HL-60/S4 (cell line): Measurements from ENCODE around the gene CXCR4.

Source experiments
- in situ Hi-C: fragments of 300-500 bp; cut with MboI; formaldehyde crosslinking; loops from 2 replicates; pipeline ENCODE4 v1.14.3; 2022; ENCODE audit warnings: low sequenced_read_pairs

The CXCR4 gene

DNA sequence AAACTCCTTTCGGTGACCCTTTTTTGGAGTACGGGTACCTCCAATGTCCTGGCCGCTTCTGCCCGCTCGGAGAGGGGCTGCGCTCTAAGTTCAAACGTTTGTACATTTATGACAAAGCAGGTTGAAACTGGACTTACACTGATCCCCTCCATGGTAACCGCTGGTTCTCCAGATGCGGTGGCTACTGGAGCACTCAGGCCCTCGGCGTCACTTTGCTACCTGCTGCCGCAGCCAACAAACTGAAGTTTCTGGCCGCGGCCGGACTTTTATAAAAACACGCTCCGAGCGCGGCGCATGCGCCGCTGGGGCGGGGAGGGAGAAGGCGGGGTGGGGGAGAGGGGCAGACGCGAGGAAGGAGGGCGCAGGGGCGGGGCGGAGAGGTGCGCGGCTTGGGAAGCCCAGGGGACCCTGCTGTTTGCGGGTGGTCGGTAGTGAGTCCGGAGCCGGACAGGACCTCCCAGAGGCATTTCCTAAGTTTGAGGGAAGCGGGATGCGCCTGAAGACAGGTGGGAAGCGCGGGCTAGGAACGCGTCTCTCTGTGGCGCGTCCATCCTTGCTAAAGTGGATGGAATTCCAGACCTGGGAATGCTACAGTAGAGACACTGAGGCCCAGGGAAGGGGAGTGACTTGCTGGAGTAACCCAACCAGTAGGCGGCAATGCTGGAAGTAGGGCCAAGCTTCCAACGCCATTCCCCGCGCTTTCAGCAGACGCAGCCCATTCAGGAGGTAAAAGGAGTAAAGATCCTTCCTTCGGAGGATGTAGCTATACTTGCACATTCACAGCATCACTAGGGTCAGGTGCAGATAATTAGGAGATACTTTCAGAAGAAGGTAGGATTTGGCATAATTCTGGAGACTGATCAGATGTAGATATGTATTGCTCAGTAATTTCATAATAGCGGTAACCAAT is at the start of gene CXCR4:
CXCR4 (minus strand) TSS at position 241 of the 910 bp plus-strand sequence; CDS start at position 152, 89 bp downstream.
- in situ Hi-C loops: no loop called here

DNA sequence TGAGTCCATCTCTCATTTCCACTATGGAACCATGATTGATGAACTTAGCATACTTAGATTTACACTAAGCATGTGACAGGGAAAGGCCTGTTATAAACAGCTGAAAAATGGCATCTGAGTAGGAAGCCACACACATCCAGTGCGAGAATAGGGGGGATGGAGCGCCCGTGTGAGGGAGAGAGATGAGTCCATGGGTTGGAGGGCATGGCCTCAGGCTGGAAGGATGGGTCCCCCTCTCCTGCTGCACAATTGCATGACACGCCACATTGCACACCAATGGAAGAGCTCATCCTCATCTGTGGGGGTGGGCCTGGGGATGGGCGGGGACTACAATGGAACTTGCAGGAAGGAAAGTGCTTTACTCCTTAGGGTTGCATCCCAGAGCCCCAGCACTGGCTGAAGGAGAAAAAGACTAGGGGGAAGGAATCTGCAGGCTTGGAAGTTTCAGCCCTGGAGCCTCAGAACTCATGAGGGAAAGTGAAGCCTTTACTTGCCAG is 46.4 kb upstream of the CXCR4 start:
- in situ Hi-C loops: no loop called here

DNA sequence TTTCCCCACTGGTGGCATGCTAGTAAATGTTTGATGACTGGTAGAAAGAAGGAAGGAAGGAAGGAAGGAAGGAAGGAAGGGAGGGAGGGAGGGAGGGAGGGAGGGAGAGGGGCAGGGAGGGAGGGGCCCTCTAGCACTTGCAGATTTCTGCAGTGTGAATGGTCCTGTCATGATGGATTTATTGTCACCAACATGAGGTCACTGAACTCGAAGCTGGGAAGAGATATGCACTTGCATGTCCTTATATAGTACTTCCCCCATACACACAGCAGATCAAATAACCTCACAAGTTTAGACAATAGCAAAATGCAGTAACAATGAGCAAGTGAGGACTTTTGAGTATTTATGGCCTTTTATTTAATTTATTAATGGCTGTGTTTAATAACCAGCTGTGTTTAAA is 44.5 kb upstream of the CXCR4 start:
- in situ Hi-C loops: no loop called here

DNA sequence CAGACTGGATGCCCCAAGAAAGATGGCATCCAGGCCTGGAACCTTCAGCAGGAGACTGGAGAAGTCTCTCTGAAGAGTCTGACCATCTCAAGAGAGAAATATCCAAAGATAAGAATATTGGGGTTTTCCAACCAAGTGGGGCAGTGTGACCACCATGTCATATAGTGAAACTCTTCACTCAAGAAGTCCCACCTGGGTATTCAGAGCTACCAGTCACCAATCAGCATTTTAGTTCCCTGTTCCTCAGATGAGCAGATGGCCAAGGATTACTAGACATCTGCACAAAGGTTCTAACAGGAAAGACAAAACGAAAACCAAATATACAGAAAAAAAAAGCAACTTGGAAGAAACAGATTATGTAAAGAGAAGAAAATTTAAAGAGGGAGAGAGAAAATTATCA is 38.5 kb upstream of the CXCR4 start:
- in situ Hi-C loops: no loop called here

DNA sequence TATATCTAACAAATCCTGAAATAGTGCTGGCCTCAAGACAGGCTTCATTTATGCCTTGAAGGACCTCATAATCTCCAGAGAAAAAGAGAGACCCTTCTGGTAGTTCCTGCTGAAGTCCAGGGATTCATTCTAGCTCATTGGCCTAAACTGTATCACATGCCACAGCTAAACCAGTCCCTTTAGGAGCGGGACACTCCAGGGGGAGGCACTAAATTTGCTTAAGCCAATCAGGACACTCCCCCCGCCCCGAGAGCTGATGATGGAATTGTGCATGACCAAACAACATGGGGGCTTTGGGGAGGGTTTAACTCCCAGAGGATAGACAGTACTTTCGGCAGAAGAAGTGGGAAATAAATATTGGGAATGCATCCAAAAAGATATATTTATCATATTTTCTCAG is 36.4 kb upstream of the CXCR4 start:
- in situ Hi-C loops: no loop called here

DNA sequence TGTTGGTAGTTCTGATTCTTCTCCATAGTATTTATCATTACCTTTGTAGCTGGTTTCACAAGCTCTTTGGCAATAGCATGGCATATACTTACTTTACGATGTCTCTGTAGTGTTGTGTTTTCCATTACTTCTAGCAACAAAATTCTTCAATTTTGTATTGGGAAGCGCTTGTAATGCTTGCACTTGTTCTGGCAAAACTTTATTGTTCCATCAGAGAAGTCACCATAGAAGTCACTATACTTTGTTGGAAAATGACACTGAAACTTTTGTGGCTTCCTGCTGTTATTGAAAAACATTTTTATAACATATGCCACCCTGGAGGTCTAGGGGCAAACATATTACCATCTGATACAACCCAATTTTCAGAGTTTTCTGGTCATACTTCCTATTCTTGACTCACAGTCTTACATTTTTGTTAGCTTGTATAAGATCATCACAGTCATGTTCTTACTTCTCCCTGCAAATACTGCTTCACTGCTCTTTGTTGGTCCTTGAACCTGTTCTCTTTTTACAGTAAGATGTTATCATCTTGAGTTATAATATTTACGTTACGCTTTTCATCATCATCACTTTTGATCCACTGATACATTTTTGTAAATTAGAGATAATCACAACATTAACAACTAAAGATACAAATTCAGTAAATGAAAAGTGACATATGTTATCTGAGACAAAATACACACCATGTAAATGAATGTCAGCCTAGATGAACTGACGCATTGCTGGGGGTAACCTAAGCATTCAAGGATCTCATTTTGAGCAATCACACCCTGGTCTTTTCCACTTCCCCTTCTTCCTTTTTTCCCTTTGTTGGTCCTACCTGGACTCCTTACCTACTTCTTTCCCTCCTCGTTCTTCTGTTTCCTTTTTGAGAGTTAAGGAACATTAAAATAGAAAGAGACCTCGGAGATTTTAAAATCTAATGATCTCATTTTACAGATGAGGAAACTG is 33.3 kb upstream of the CXCR4 start:
- in situ Hi-C loops: no loop called here

DNA sequence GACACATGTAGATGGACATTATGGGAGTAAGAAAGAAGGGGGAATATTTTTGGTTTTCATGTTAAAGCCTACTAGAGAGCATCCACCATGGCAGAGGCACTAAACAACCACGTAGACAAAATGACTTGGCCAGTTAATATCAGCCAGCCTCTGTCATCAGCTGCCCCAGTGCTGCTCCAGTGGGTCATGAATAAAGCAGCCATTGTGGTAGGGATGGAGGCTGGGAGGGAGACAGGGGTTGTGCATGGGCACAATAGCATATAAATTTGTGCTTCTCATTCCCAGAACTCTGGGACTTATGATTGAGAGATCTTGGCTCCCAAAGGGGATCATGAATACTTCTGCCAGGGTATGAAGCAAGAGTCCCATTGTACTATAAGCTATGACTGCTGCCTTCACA is 31.1 kb upstream of the CXCR4 start:
- in situ Hi-C loops: no loop called here

DNA sequence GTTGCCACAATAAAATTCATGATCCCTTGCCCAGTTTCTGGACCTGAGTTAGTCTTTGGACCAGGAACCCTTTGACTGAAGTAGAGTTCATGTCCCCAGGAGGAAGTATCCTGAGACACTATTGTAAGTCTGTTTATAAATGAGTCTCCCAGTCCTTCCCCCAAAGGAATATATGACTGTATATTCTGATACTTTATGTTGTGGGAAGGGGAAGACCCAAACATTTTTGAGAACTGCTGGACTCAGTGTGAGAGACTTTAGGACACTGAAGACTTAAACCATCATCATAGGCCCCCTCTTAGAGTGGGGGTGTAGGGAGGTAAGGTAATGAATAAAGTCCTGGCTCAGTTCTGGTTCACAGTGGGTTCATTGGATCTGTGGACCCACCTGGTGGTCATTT is 28.6 kb upstream of the CXCR4 start:
- in situ Hi-C loops: no loop called here

DNA sequence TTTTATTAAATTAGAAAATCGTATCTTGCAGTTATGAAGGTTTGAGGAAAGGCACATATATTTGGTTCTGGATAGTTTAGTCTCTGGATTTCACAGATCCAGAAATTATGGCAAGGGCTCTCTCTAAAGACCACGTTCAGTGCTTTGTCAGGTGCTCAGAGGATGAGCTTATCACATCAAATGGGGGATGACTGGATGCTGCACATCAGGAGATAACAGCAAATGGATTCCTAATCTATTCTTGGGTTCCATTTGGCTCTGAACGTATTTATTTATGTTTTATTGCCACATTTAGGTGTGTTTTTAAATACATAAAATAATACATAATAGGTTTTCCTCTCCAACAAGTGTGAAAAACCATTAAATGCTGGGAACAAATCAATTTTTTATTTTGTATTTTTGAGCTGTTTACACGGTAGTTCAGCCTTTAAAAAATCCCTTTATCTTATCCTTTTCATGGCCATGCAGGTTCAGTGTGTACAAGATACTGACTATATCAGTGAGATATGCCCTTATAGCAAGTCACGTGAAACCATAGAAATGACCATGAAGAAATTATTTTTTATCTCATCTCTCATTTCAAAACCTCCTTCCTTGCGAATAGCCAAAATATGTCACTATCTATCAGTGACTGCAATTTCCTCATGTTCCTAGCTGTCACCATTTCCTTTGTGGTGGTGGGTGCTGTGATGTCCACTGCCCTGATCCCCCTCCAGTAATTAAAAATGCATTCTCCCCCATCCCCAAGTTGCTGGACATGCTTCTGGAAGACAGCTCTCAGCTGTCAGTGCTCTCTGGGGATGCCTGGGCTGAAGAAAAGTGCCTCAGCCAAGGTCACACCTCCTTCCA is 25.9 kb upstream of the CXCR4 start:
- in situ Hi-C loops: no loop called here

DNA sequence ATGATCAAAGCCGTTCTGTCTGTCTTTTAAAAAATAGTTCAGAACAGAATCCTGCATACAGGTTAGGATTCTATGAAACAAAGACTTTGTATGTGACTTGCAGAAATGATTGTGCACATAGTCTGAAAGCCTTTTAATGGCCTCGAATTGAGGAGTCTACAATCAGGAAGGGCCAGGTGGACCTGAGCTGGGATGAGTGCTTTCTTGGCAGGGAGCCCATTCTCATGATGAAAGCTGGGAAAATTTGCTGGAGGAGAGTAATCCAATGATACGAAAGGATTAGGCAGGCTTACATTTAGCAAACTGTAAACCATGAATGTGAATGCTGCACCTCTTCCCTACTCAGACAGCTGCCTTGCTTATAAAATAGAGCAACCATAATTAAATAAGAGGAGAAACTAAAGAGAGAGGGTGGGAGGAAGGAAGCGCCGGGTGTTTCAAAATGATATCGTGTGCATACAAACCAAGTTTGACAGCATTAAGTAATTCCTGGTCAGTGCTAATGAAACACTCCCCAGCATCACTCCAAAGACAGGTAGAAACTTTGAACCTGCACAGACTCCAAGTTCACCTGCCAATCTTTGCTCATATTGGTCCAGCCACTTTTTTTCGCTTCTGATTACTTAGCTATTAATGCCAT is 23.7 kb upstream of the CXCR4 start:
- in situ Hi-C loops: no loop called here

DNA sequence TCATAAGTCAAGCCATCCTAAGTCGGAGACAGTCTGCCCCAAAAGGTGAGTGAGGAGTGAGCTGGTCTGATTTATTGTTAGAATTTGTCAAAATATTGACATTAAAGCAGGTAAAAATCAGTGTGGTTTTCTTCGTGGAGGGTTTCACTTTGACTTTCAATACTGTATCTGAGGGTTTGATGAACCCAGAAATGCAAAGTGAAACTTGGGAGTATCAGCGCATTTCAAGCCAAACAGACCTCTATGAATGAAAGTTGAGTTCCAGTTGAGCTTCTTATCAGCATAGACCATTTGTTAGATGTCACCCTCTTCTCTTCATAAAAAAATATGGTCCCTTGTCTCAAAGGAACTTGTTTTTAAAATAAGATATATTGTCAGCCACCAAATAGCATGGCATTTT is 21.7 kb upstream of the CXCR4 start:
- in situ Hi-C loops: no loop called here

DNA sequence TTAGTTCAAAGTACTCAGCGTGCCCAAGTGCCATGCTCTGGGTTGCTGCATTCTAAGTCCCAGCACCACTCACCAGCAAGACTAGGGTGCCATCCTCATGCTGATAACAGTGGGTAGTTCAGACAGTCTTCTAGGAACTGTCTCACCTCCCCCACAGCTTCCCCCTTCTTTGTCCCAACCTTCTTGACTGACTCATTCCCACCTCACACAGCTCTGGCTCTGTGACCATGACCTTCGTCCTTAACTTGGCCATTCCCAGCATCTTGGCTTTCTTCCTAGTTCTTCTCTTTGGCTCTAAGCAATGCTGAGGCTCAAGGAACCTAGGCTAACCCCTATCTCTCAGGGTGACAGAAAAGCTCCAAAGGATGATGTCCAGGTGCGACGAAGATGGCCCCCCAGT is 20.0 kb upstream of the CXCR4 start:
- in situ Hi-C loops: no loop called here

DNA sequence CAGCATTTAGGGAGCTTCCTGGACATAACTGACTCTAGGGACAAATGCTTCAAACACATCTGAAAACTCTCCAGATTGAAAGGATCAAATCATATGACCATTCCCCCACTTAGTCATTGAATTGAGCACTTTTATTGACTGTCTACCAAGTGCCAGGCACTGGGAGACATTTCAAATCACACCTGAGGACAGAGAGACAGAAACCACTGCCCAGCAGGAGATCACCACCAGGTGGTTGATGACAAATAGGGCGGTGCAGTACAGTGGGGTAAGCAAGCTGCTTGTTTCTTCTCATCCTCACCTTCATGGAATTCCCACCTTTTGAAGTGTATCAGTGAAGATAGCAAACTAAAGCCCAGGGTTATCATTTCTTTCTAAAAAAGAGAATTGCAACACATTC is 19.0 kb upstream of the CXCR4 start:
- in situ Hi-C loops: no loop called here

DNA sequence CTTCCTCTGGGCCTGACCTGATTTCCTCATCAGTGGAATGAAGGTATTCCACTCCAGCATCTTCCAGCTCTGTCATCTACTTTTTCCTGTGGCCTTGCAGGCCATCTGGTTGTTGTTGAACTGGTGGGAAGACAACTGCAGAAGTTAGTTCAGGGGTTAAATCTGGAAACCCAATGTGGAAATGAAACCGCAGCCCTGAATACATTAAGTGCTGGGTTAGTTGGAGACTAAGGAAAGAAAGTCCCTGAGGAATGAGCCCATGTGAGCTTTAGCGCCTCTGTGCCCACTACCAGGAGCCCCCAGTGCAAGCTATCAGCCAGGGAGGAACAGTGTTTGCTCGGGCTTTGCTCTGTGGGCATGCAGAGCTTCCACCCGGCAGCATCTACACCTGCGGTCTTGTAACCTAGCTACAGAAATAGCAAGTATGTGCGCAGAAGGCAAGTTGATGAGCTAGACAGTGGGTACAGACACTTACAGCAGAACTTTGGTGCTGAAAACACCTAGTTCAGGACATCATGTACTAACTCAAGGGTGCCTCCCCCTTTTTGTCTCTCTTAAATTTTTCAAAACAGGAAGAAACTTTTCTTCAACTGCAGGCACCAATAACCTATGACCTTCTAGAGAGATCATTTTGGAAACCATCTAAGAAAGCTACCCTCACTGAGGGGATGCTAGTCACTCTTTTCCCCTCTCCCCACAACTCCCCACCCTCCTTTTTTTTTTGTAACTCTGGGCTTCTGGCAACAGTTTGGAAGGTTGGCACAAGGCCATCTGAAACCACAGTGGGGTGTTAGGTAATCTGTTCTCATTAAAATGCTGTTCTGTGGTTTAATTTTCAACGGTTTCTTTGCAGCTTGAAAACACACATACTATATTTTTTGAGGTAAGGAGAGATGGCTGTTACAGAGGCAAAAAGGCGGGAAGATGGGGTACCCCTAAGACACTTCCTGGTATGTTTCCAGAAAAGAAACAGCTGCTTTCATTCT is 18.3 kb upstream of the CXCR4 start:
- in situ Hi-C loops: no loop called here

DNA sequence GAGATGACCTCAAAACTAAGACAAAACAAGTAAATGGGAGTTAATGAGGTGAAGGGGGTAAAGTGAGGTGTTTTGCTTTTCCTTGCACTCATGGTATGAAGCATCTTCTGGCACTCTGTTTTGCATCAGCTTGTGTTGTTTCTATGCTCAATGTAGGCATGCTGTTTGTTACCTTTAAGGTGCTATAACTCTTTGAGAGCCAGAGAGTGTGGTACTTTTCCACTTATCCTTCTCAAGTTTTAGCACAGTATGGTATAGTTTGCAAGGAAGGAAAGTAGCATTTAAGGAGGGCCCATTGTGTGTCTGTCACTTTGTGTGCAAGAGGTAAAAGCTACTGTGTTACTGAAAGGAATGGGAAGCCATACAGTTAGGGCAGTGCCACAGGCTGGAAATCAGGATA is 17.5 kb upstream of the CXCR4 start:
- in situ Hi-C loops: no loop called here

DNA sequence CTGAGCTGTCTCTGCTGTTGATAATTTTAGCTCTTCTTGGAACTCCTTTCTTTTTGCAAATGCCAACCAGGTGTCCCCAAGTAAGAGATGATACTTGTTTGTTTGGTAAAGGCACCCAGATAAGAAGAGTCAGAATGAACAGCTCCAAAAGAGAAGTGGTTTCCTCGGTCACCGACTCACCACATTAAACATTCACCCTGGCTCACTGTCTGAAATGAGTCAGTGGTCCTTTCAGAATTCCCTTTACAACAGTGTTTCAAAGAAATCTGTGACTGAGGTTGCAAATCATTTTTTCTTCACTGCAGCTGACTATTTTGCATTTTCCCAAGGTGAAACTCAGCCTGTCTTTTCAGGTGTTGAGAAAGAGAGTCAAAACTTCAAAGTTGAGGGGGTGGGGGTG is 16.2 kb upstream of the CXCR4 start:
- in situ Hi-C loops: no loop called here

DNA sequence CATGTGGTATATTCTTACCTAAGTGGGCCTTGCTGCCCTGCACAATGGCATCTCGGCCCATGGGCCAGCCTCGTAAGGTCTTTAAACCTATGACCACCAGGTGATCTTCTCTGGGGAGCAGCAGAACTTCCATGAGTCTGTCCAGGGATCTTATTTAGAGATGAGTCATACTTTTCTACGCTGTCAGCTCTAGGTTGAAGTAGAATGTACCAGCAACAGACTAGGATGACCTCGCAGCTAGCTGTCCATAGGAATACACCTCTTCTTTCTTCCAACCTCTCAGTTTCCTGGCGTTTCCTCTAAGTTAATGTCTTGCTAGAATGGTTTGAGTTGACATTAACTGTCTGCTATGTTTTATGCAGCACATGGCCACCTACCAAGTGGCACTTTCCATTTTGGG is 15.6 kb upstream of the CXCR4 start:
- in situ Hi-C loops: no loop called here

DNA sequence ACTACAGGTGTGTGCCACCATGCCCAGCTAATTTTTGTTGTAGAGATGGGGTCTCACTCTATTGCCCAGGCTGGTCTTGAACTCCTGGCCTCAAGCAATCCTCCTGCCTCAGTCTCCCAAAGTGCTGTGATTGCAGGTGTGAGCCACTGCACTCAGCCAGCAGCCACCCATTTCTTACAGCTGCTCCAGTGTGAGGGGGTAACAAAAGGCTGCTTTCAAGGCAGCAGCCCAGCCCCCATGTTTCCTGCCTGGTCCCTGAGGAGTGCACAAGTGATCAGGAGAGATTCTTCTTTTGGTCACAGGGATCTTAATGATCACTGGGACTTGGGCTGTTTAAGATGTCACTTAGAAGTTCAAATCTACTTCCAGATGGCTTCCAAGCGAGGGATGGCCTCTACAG is 15.2 kb upstream of the CXCR4 start:
- in situ Hi-C loops: no loop called here

DNA sequence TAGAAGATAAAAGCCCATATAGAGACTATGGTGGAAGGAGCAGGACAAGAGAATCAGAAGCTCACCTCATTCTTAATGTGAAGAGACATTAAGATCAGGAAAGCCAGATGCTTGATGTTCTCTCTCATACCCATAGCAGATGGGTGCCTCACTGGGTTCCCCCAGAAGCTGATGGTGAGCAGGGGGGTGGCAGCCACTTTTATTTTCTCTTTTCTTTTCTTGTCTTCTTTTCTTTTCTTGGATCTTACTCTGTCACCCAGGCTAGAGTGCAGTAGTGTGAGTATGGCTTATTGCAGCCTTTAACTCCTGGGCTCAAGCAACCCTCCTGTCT is 14.8 kb upstream of the CXCR4 start:
- in situ Hi-C loops: no loop called here
